ENCODE data around the gene PRKCE. TPM values are rescaled to one million over a fixed set of nuclear protein-coding genes. Genes with fewer than 3 reads are reported as not detected.

The PRKCE gene
- total and polyA plus RNA-seq, 2 of the 8 experiments (the other 6 are each of a cell fraction or from before 2014, with no cell fraction given): 0.54 to 2.1 TPM

GRCh38 chr2:45753381-45753780, 101.9 kb downstream of the PRKCE start:
- DNase-seq (ENCODE audit: low read depth in 1 of 2, low spot score in 2 of 2): no peak

More at GRCh38 chr2:45753381-45753780, 101.9 kb downstream of the PRKCE start:
- Histone ChIP-seq H3K18ac (ENCODE audit: extremely low read depth, low read length) (no peak overlapping the region), H2BK120ac (replicated peaks; ENCODE audit: low read depth, low read length) (no peak overlapping the region), H3K4me3 (ENCODE audit: extremely low read depth in 1 of 4, insufficient read depth in 2 of 4, low read depth in 3 of 4, low read length in 4 of 4) (no peak overlapping the region), H2AFZ (ENCODE audit: low read length) (no peak overlapping the region), H3K79me2 (ENCODE audit: control insufficient read depth in 1 of 2, insufficient read depth in 2 of 2, low read length in 2 of 2) (no peaks in the 10 kb centered on the region), H2BK20ac (ENCODE audit: low read length) (no peak overlapping the region), H4K20me1 (replicated peaks in 1 of 2; ENCODE audit: control insufficient read depth in 1 of 2, insufficient read depth in 2 of 2, low read length in 2 of 2) (no peaks in the 10 kb centered on the region), H3K23ac (ENCODE audit: insufficient read length) (no peak overlapping the region), H2BK5ac (ENCODE audit: low read depth, low read length) (no peak overlapping the region), H3K27ac (ENCODE audit: low read depth, low read length) (no peak overlapping the region), H3K27me3 (replicated peaks in 1 of 4; ENCODE audit: control insufficient read depth in 3 of 4, extremely low read depth in 1 of 4, insufficient read depth in 3 of 4, low read length in 3 of 4) (no peaks in the 10 kb centered on the region), H3K23me2 (ENCODE audit: low read depth, low read length) (no peaks in the 10 kb centered on the region), H3K79me1 (ENCODE audit: low read depth, low read length) (no peaks in the 10 kb centered on the region), H3K56ac (replicated peaks; ENCODE audit: insufficient read length, low read depth, low read length) (no peak overlapping the region), H3K9ac (replicated peaks in 1 of 4; ENCODE audit: extremely low read depth in 1 of 4, low read depth in 3 of 4, low read length in 3 of 4) (no peak overlapping the region), H3K36me3 (ENCODE audit: control insufficient read depth in 2 of 4, insufficient read depth in 4 of 4, low read length in 3 of 4) (no peaks in the 10 kb centered on the region), H4K91ac (replicated peaks; ENCODE audit: insufficient read length, low read length) (no peak overlapping the region), H2BK12ac (ENCODE audit: low read depth, low read length) (no peak overlapping the region), H3K4me1 (replicated peaks in 1 of 4; ENCODE audit: control insufficient read depth in 3 of 4, insufficient read depth in 4 of 4, low read length in 3 of 4) (no peaks in the 10 kb centered on the region), H4K8ac (ENCODE audit: extremely low read depth, insufficient read depth, low read length) (no peak overlapping the region), H2BK15ac (ENCODE audit: low read length) (no peak overlapping the region), H3K4me2 (ENCODE audit: insufficient read depth in 1 of 2, low read depth in 2 of 2, low read length in 2 of 2) (no peak overlapping the region), H3K14ac (ENCODE audit: insufficient read length) (no peak overlapping the region), H2AK5ac (ENCODE audit: low read depth, low read length) (no peak overlapping the region), H4K5ac (ENCODE audit: insufficient read length, low read depth, low read length) (no peak overlapping the region), H3K4ac (replicated peaks; ENCODE audit: insufficient read length, low read depth, low read length) (no peak overlapping the region), H3K9me3 (ENCODE audit: insufficient read depth in 2 of 2, low read depth in 1 of 2, low read length in 1 of 2) (no peaks in the 10 kb centered on the region)
- no peak for TF ChIP-seq SRF (IDR thresholded peaks at IDR 0.05; ENCODE audit: low read depth, low read length)
- TF ChIP-seq ZNF274 (IDR thresholded peaks at IDR 0.05; ENCODE audit: borderline replicate concordance, extremely low read depth, low read length): no peak
- no peak for TF ChIP-seq SAP30 (IDR thresholded peaks at IDR 0.05; ENCODE audit: insufficient read depth, insufficient replicate concordance, low read length)
- no peak for TF ChIP-seq SIRT6 (IDR thresholded peaks at IDR 0.05; ENCODE audit: low read length)
- no peak for TF ChIP-seq SP1 (IDR thresholded peaks at IDR 0.05; ENCODE audit: low read depth, low read length)
- no peak for TF ChIP-seq CTBP2 (IDR thresholded peaks at IDR 0.05; ENCODE audit: borderline replicate concordance, insufficient read depth, insufficient read length, low read length)
- FAIRE-seq: no peak
- ChIA-PET POLR2A (ENCODE audit: partially characterized antibody) (no interaction called here), CTCF (ENCODE audit: partially characterized antibody) (interaction anchor here (0.6 to 2.2 kb wide), 3 partner anchors 11 to 840 kb away, joined by 3 to 8 read pairs (median 3); no protein-coding TSS in a partner anchor)
- 90% methylated on average over 4 of the region's 4 CpGs; no CpG with 5 or more reads in 1 of the 2 experiments for WGBS, 2 experiments (ENCODE audit: extremely low coverage in 1 of 2, insufficient coverage in 1 of 2, insufficient read length in 1 of 2, insufficient replicate concordance in 2 of 2, low coverage in 1 of 2, low lambda C conversion rate in 2 of 2, missing lambda C conversion rate in 1 of 2)
